Iris pigment epithelial cell (primary cell): ENCODE measurements around the gene INPP5J.
"Not testable (repeated sequence)": the region's sequence is repeated elsewhere in the genome, so short reads cannot be mapped to it uniquely, and the experiment has no call there.

ENCODE experiments used
- DNase-seq: peaks from one replicate; pipeline ENCODE4 v3.0.0-alpha.2; 2011; ENCODE audit warnings: low read depth

Gene INPP5J

GRCh38 chr22:31102441-31103081, 20.2 kb upstream of the INPP5J start:
- DNase-seq, result peak; percentile 98

- DNase-seq, result no peak
Measured at GRCh38 chr22:31103111-31103510, 19.7 kb upstream of the INPP5J start.

GRCh38 chr22:31103899-31104694, 18.7 kb upstream of the INPP5J start:
- no peak for DNase-seq

GRCh38 chr22:31104869-31105268, 17.9 kb upstream of the INPP5J start:
- DNase-seq, result no peak

GRCh38 chr22:31105282-31105929, 17.4 kb upstream of the INPP5J start:
- DNase-seq, result no peak

GRCh38 chr22:31106001-31106571, 16.7 kb upstream of the INPP5J start:
- DNase-seq, result no peak

- DNase-seq, result peak; percentile 50
Measured at GRCh38 chr22:31106731-31107177, 16.0 kb upstream of the INPP5J start.

- DNase-seq, result peak; percentile 98
Measured at GRCh38 chr22:31107178-31107893, 15.4 kb upstream of the INPP5J start, which contains the start of gene SELENOM. Gene SELENOM, minus strand, starts transcription at chr22:31107568. Its CDS starts 63 bp downstream, at chr22:31107505.

- DNase-seq, result no peak
Measured at GRCh38 chr22:31107894-31108218, 14.9 kb upstream of the INPP5J start.

- not testable (repeated sequence) for DNase-seq
Measured at GRCh38 chr22:31112547-31113091, 10.1 kb upstream of the INPP5J start.

- DNase-seq, result no peak
Measured at GRCh38 chr22:31118046-31118820, 4.5 kb upstream of the INPP5J start.

GRCh38 chr22:31119026-31119717, 3.6 kb upstream of the INPP5J start:
- no peak for DNase-seq

GRCh38 chr22:31120230-31120629, 2.5 kb upstream of the INPP5J start:
- DNase-seq, result no peak

- no peak for DNase-seq
Measured at GRCh38 chr22:31120642-31121041, 2.1 kb upstream of the INPP5J start.

- no peak for DNase-seq
Measured at GRCh38 chr22:31121403-31121802, 1.4 kb upstream of the INPP5J start.

- DNase-seq, result no peak
Measured at GRCh38 chr22:31122196-31122531, 602 bp upstream of the INPP5J start.

- DNase-seq, result no peak
Measured at GRCh38 chr22:31123292-31123602, 481 bp downstream of the INPP5J start.

GRCh38 chr22:31124290-31124689, 1.5 kb downstream of the INPP5J start:
- DNase-seq, result no peak

- no peak for DNase-seq
Measured at GRCh38 chr22:31124811-31125465, 2.2 kb downstream of the INPP5J start.

GRCh38 chr22:31125521-31126117, 2.9 kb downstream of the INPP5J start:
- no peak for DNase-seq
